Panc1 (cell line): Measurements from ENCODE around the gene SLC43A2. TPM values are rescaled to one million over a fixed set of nuclear protein-coding genes. Genes with fewer than 3 reads are reported as not detected.

Experiments used
- ATAC-seq: fragments of 200-7000 bp; cut with Tn5 transposase; 2 replicates; pipeline ENCODE4 v1.9.1; 2020; ENCODE audit warnings: mild to moderate bottlenecking, moderate library complexity
- BruUV-seq: library from RNA; stranded (reverse); fragments of 400-500 nt; replicated peaks from 2 replicates; lab custom pipeline; 2021; lab: Mats Ljungman, UMichigan
- CTCF ChIA-PET: fragments of 300-600 bp; sonication (Branson Sonifier 250); formaldehyde crosslinking; loops from one replicate; lab custom pipeline; 2022; ENCODE audit warnings: antibody characterized with exemption; lab: Charles Lee
- POLR2A ChIA-PET: fragments of 300-600 bp; sonication (Branson Sonifier 250); formaldehyde crosslinking; loops from one replicate; lab custom pipeline; 2022; ENCODE audit warnings: antibody characterized with exemption; lab: Charles Lee
- DNase-seq: peaks from one replicate; pipeline ENCODE4 v3.0.0-alpha.2; 2010; ENCODE audit warnings: low read depth, low spot score
- H3K27ac ChIP-seq: 2 replicates; pipeline ENCODE4 v1.5.1; 2011; ENCODE audit warnings: mild to moderate bottlenecking, low read length, inconsistent platforms
- H3K27me3 ChIP-seq: fragments of 200-500 bp; sonication (Bioruptor generic); 2 replicates; pipeline ENCODE4 v1.6.0; 2014; ENCODE audit warnings: low read length, inconsistent platforms; ENCODE audit not compliant: control insufficient read depth, insufficient read depth
- H3K36me3 ChIP-seq: fragments of 200-500 bp; sonication (Bioruptor generic); 2 replicates; pipeline ENCODE4 v1.5.1; 2014; ENCODE audit warnings: inconsistent platforms, mild to moderate bottlenecking, low read length, moderate library complexity; ENCODE audit not compliant: control insufficient read depth, insufficient read depth
- H3K4me1 ChIP-seq: 2 replicates; pipeline ENCODE4 v1.5.1; 2011; ENCODE audit warnings: inconsistent platforms, mild to moderate bottlenecking, low read length, moderate library complexity; ENCODE audit not compliant: control insufficient read depth, insufficient read depth
- H3K4me3 ChIP-seq, 2 experiments: 2 replicates each; pipeline ENCODE4 v1.5.1; 2011 to 2012; ENCODE audit warnings: low read depth in 2 of 2, low read length in 2 of 2, mild to moderate bottlenecking in 2 of 2, inconsistent platforms in 1 of 2, moderate library complexity in 1 of 2
- H3K9me3 ChIP-seq: fragments of 200-500 bp; sonication (Bioruptor generic); 2 replicates; pipeline ENCODE4 v1.5.1; 2014; ENCODE audit warnings: low read depth, mild to moderate bottlenecking, inconsistent platforms, low read length, moderate library complexity; ENCODE audit not compliant: control insufficient read depth, insufficient read depth
- CTCF ChIP-seq: fragments of 450-650 bp; IDR thresholded peaks from 2 replicates; pipeline ENCODE4 v1.5.1; 2017; ENCODE audit warnings: mild to moderate bottlenecking
- POLR2AphosphoS5 ChIP-seq: IDR thresholded peaks from 2 replicates; pipeline ENCODE4 v1.6.1; 2012; ENCODE audit warnings: mild to moderate bottlenecking, low read depth, low read length, moderate library complexity
- REST ChIP-seq, 2 experiments: IDR thresholded peaks; 2 replicates each; pipeline ENCODE4 v1.6.1; 2011 to 2012; ENCODE audit warnings: low read depth in 2 of 2, control low read depth in 1 of 2, low read length in 1 of 2, mild to moderate bottlenecking in 1 of 2, moderate library complexity in 1 of 2; ENCODE audit not compliant: insufficient read depth in 1 of 2
- SIN3A ChIP-seq: IDR thresholded peaks from 2 replicates; pipeline ENCODE4 v1.6.1; 2012; ENCODE audit warnings: low read depth, mild to moderate bottlenecking, low read length, moderate library complexity, borderline replicate concordance; ENCODE audit not compliant: insufficient read depth
- TCF7L2 ChIP-seq: IDR thresholded peaks from 2 replicates; pipeline ENCODE4 v1.6.1; 2011; ENCODE audit warnings: mild to moderate bottlenecking, low read depth, low read length, inconsistent platforms
- in situ Hi-C: cut with HindIII; loops from 2 replicates; pipeline ENCODE4 v1.10.0; 2016; ENCODE audit warnings: low sequenced_read_pairs, low pct_unique_long_range_greater_than_20kb
- intact Hi-C: fragments of 100-400 bp; cut with micrococcal nuclease; formaldehyde crosslinking; loops from one replicate; pipeline ENCODE4 v1.10.0; 2022; ENCODE audit not compliant: unreplicated experiment
- total RNA-seq: library from RNA; stranded (reverse); gene quantifications from one replicate; pipeline ENCODE4 v1.2.1, GENCODE V29; 2021; ENCODE audit not compliant: unreplicated experiment

The SLC43A2 gene
- total RNA-seq, 1 experiment from 2014 or later, result 23.3 TPM

- in situ Hi-C loops, result no loop called here
- CTCF ChIA-PET, result no interaction called here
- BruUV-seq, result no TSS peak
- no peak overlapping the region for H3K27ac ChIP-seq
- TF ChIP-seq CTCF (no peak), SIN3A (no peak), REST (IDR thresholded peaks at IDR 0.05; ENCODE audit: insufficient read depth in 1 of 2, low read depth in 2 of 2, low read length in 1 of 2) (no peak), TCF7L2 (no peak), POLR2AphosphoS5 (no peak)
- intact Hi-C loops, result no loop called here
- POLR2A ChIA-PET, result no interaction called here
- no peaks in the 10 kb centered on the region for H3K9me3 ChIP-seq
- no peaks in the 10 kb centered on the region for H3K4me1 ChIP-seq
- no peaks in the 10 kb centered on the region for H3K27me3 ChIP-seq
- DNase-seq (no peak), ATAC-seq (no peak)
- H3K4me3 ChIP-seq, result no peak overlapping the region
- H3K36me3 ChIP-seq, result no peaks in the 10 kb centered on the region
Observed at GRCh38 chr17:1612400-1612799, 16.2 kb downstream of the SLC43A2 start.

GRCh38 chr17:1611715-1612114 is 16.9 kb downstream of the SLC43A2 start:
- Histone ChIP-seq H3K4me1 (no peaks in the 10 kb centered on the region), H3K4me3 (no peak overlapping the region), H3K27ac (no peak overlapping the region), H3K36me3 (no peaks in the 10 kb centered on the region), H3K9me3 (no peaks in the 10 kb centered on the region), H3K27me3 (no peaks in the 10 kb centered on the region)
- no TSS peak for BruUV-seq
- in situ Hi-C loops, result no loop called here
- ChIA-PET POLR2A (no interaction called here), CTCF (no interaction called here)
- no peak for DNase-seq
- intact Hi-C loops, result no loop called here
- no peak for ATAC-seq
- TF ChIP-seq TCF7L2 (no peak), POLR2AphosphoS5 (no peak), REST (IDR thresholded peaks at IDR 0.05; ENCODE audit: insufficient read depth in 1 of 2, low read depth in 2 of 2, low read length in 1 of 2) (no peak), SIN3A (no peak), CTCF (no peak)
